ENCODE data around the gene CCDC57.

DNA sequence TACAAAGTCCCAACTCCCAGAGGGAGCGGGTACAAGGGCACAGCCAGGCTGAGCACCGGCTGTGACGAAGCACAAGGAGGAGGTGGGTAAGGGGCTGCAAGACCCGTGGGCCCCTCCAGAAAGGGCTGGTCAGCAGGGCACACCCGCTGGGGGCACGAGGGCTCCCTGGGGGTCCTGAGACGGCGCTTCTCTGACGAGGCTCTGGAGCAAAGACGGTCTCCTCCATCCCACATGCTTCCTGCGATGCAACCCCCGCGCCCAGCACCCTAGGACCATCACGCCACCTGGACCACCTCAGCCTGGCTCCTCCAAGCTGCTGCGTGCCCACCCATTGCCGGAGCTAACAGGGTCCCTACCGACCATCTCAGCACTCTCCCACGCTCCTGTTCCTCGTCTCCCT, 8.7 kb downstream of the CCDC57 start:
- TF ChIP-seq POLR2A (IDR thresholded peaks at IDR 0.05) (no peak), CTCF (IDR thresholded peaks at IDR 0.05) (no peak)
